ENCODE results near the gene MICB.
"Not testable (repeated sequence)": the region's sequence is repeated elsewhere in the genome, so short reads cannot be mapped to it uniquely, and the experiment has no call there.

Gene MICB

GRCh38 chr6:31480574-31480973, 17.4 kb upstream of the MICB start:
- no peaks in the 10 kb centered on the region for H3K4me1 ChIP-seq (ENCODE audit: control extremely low read depth in 1 of 4, control insufficient read depth in 4 of 4, insufficient read depth in 4 of 4, low read length in 3 of 4)
- H3K27me3 ChIP-seq (replicated peaks in 2 of 5; ENCODE audit: control insufficient read depth in 4 of 5, insufficient read depth in 5 of 5, low read length in 4 of 5), result no peaks in the 10 kb centered on the region
- WGBS (ENCODE audit: insufficient coverage), result 89% methylated on average over 11 of the region's 11 CpGs
- no peak overlapping the region for H3K4me3 ChIP-seq (ENCODE audit: control insufficient read depth in 1 of 7, extremely low read depth in 1 of 7, insufficient read depth in 4 of 7, low read depth in 2 of 7, low read length in 6 of 7)
- DNase-seq, result no peak
- no peak overlapping the region for H3K27ac ChIP-seq (ENCODE audit: insufficient read depth in 1 of 2, low read depth in 1 of 2, low read length in 2 of 2, poor library complexity in 1 of 2, severe bottlenecking in 2 of 2)
- no peaks in the 10 kb centered on the region for H3K9me3 ChIP-seq (ENCODE audit: control extremely low read depth in 1 of 5, control insufficient read depth in 4 of 5, insufficient read depth in 2 of 5, low read depth in 1 of 5, low read length in 4 of 5)
- CTCF ChIA-PET, result no interaction called here
- H3K36me3 ChIP-seq (ENCODE audit: control insufficient read depth in 4 of 4, insufficient read depth in 4 of 4, low read length in 3 of 4), result no peaks in the 10 kb centered on the region
- POLR2A ChIA-PET, result no interaction called here

- H3K4me1 ChIP-seq (ENCODE audit: control extremely low read depth in 1 of 4, control insufficient read depth in 4 of 4, insufficient read depth in 4 of 4, low read length in 3 of 4), result no peaks in the 10 kb centered on the region
- no peaks in the 10 kb centered on the region for H3K27me3 ChIP-seq (replicated peaks in 2 of 5; ENCODE audit: control insufficient read depth in 4 of 5, insufficient read depth in 5 of 5, low read length in 4 of 5)
- H3K27ac ChIP-seq (ENCODE audit: insufficient read depth in 1 of 2, low read depth in 1 of 2, low read length in 2 of 2, poor library complexity in 1 of 2, severe bottlenecking in 2 of 2), result no peak overlapping the region
- no peak for DNase-seq
- no peaks in the 10 kb centered on the region for H3K9me3 ChIP-seq (ENCODE audit: control extremely low read depth in 1 of 5, control insufficient read depth in 4 of 5, insufficient read depth in 2 of 5, low read depth in 1 of 5, low read length in 4 of 5)
- 100% methylated on average over 1 of the region's 2 CpGs for WGBS (ENCODE audit: insufficient coverage)
- no peaks in the 10 kb centered on the region for H3K36me3 ChIP-seq (ENCODE audit: control insufficient read depth in 4 of 4, insufficient read depth in 4 of 4, low read length in 3 of 4)
- no peak overlapping the region for H3K4me3 ChIP-seq (ENCODE audit: control insufficient read depth in 1 of 7, extremely low read depth in 1 of 7, insufficient read depth in 4 of 7, low read depth in 2 of 7, low read length in 6 of 7)
- ChIA-PET CTCF (interaction anchor here (0.7 to 1.0 kb wide), 3 partner anchors 42 to 63 kb away, joined by 3 read pairs; partner anchors contain the start of gene ATP6V1G2), POLR2A (no interaction called here)
Measured at GRCh38 chr6:31483392-31483791, 14.6 kb upstream of the MICB start.

GRCh38 chr6:31485055-31485454, 12.9 kb upstream of the MICB start:
- Histone ChIP-seq H3K27ac (ENCODE audit: insufficient read depth in 1 of 2, low read depth in 1 of 2, low read length in 2 of 2, poor library complexity in 1 of 2, severe bottlenecking in 2 of 2) (no peak overlapping the region), H3K9me3 (ENCODE audit: control extremely low read depth in 1 of 5, control insufficient read depth in 4 of 5, insufficient read depth in 2 of 5, low read depth in 1 of 5, low read length in 4 of 5) (no peaks in the 10 kb centered on the region), H3K36me3 (ENCODE audit: control insufficient read depth in 4 of 4, insufficient read depth in 4 of 4, low read length in 3 of 4) (no peaks in the 10 kb centered on the region), H3K4me1 (ENCODE audit: control extremely low read depth in 1 of 4, control insufficient read depth in 4 of 4, insufficient read depth in 4 of 4, low read length in 3 of 4) (no peaks in the 10 kb centered on the region), H3K27me3 (replicated peaks in 2 of 5; ENCODE audit: control insufficient read depth in 4 of 5, insufficient read depth in 5 of 5, low read length in 4 of 5) (no peaks in the 10 kb centered on the region), H3K4me3 (ENCODE audit: control insufficient read depth in 1 of 7, extremely low read depth in 1 of 7, insufficient read depth in 4 of 7, low read depth in 2 of 7, low read length in 6 of 7) (no peak overlapping the region)
- WGBS (ENCODE audit: insufficient coverage), result 67% methylated on average over 1 of the region's 1 CpG
- DNase-seq, result no peak
- CTCF ChIA-PET, result no interaction called here
- POLR2A ChIA-PET, result no interaction called here

DNA sequence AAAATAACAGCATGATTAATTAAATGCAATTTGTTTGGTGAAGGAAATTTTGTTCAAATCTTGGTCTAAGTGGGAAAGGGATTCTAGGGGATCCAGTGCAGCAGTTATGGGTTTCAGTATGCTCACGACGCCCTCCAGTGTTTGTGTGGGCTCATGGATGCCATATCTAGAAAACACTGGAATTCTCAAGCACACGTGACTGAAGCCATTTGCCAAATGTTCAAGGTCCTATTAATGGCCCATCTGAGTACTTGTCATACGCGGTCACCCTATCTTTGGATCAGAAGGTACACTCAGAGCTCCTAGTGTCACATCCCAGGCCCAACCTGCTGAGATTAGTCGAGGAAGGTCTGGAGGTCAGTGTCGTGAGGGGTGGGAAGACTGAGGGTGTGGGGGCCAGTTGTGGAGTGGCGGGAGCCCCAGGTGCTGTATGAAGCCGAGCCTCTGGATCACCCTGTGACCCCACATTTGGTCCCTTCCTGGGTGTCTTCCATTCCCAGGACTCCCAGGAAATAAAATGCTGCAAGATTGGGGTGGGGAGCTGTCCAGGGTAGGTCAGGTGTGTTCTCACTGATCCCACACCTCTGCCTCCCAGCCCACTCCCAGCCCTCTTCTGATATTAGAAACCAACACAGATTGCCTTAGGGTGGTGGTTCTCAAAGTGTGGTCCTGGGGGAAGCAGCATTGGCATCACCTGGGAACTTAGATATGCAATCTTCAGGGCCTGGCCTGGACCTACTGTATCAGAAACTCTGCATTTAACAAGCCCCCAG, 11.7 kb upstream of the MICB start:
- H3K36me3 ChIP-seq (ENCODE audit: control insufficient read depth in 4 of 4, insufficient read depth in 4 of 4, low read length in 3 of 4); CTCF ChIA-PET; H3K9me3 ChIP-seq (ENCODE audit: control extremely low read depth in 1 of 5, control insufficient read depth in 4 of 5, insufficient read depth in 2 of 5, low read depth in 1 of 5, low read length in 4 of 5); H3K4me3 ChIP-seq (ENCODE audit: control insufficient read depth in 1 of 7, extremely low read depth in 1 of 7, insufficient read depth in 4 of 7, low read depth in 2 of 7, low read length in 6 of 7); H3K27me3 ChIP-seq (replicated peaks in 2 of 5; ENCODE audit: control insufficient read depth in 4 of 5, insufficient read depth in 5 of 5, low read length in 4 of 5); H3K4me1 ChIP-seq (ENCODE audit: control extremely low read depth in 1 of 4, control insufficient read depth in 4 of 4, insufficient read depth in 4 of 4, low read length in 3 of 4); POLR2A ChIA-PET; H3K27ac ChIP-seq (ENCODE audit: insufficient read depth in 1 of 2, low read depth in 1 of 2, low read length in 2 of 2, poor library complexity in 1 of 2, severe bottlenecking in 2 of 2); DNase-seq: not testable (repeated sequence)
- WGBS (ENCODE audit: insufficient coverage), result no CpG with 5 or more reads among the region's 9 CpGs

DNA sequence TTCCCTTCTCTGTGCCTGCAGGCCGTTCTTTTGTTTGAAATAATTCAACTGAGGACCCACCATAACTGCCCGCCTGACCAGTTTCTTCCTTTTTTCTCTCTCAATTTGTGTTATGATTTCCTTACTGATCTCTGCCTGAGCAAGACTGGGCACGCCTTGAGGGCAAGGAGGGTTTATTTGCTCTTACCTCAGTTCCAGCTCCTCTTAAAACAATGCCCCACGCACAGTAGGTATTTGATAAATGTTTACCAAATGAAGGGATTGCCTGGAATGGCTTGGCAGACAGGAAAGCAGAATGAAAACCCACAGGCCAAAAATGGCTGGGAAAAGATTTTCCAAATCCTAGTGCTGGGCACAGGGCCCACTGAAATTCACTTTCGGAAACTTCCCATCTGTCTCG, 10.3 kb upstream of the MICB start:
- POLR2A ChIA-PET; H3K27me3 ChIP-seq (replicated peaks in 2 of 5; ENCODE audit: control insufficient read depth in 4 of 5, insufficient read depth in 5 of 5, low read length in 4 of 5); DNase-seq; CTCF ChIA-PET; H3K36me3 ChIP-seq (ENCODE audit: control insufficient read depth in 4 of 4, insufficient read depth in 4 of 4, low read length in 3 of 4); H3K27ac ChIP-seq (ENCODE audit: insufficient read depth in 1 of 2, low read depth in 1 of 2, low read length in 2 of 2, poor library complexity in 1 of 2, severe bottlenecking in 2 of 2); H3K9me3 ChIP-seq (ENCODE audit: control extremely low read depth in 1 of 5, control insufficient read depth in 4 of 5, insufficient read depth in 2 of 5, low read depth in 1 of 5, low read length in 4 of 5); H3K4me1 ChIP-seq (ENCODE audit: control extremely low read depth in 1 of 4, control insufficient read depth in 4 of 4, insufficient read depth in 4 of 4, low read length in 3 of 4); H3K4me3 ChIP-seq (ENCODE audit: control insufficient read depth in 1 of 7, extremely low read depth in 1 of 7, insufficient read depth in 4 of 7, low read depth in 2 of 7, low read length in 6 of 7): not testable (repeated sequence)
- 83% methylated on average over 1 of the region's 6 CpGs for WGBS (ENCODE audit: insufficient coverage)

GRCh38 chr6:31489086-31489485, 8.9 kb upstream of the MICB start:
- Histone ChIP-seq H3K27ac (ENCODE audit: insufficient read depth in 1 of 2, low read depth in 1 of 2, low read length in 2 of 2, poor library complexity in 1 of 2, severe bottlenecking in 2 of 2) (no peak overlapping the region), H3K4me1 (ENCODE audit: control extremely low read depth in 1 of 4, control insufficient read depth in 4 of 4, insufficient read depth in 4 of 4, low read length in 3 of 4) (peaks cover 0 to 9% (median 3%) of the 10 kb centered on the region in 4 experiments), H3K36me3 (ENCODE audit: control insufficient read depth in 4 of 4, insufficient read depth in 4 of 4, low read length in 3 of 4) (no peaks in the 10 kb centered on the region), H3K4me3 (ENCODE audit: control insufficient read depth in 1 of 7, extremely low read depth in 1 of 7, insufficient read depth in 4 of 7, low read depth in 2 of 7, low read length in 6 of 7) (no peak overlapping the region), H3K9me3 (ENCODE audit: control extremely low read depth in 1 of 5, control insufficient read depth in 4 of 5, insufficient read depth in 2 of 5, low read depth in 1 of 5, low read length in 4 of 5) (no peaks in the 10 kb centered on the region), H3K27me3 (replicated peaks in 2 of 5; ENCODE audit: control insufficient read depth in 4 of 5, insufficient read depth in 5 of 5, low read length in 4 of 5) (no peaks in the 10 kb centered on the region)
- DNase-seq, result no peak
- ChIA-PET CTCF (no interaction called here), POLR2A (no interaction called here)
- WGBS (ENCODE audit: insufficient coverage), result 86% methylated on average over 1 of the region's 4 CpGs

- no peaks in the 10 kb centered on the region for H3K9me3 ChIP-seq (ENCODE audit: control extremely low read depth in 1 of 5, control insufficient read depth in 4 of 5, insufficient read depth in 2 of 5, low read depth in 1 of 5, low read length in 4 of 5)
- peaks cover 0 to 13% (median 8%) of the 10 kb centered on the region in 4 experiments for H3K4me1 ChIP-seq (ENCODE audit: control extremely low read depth in 1 of 4, control insufficient read depth in 4 of 4, insufficient read depth in 4 of 4, low read length in 3 of 4)
- ChIA-PET CTCF (no interaction called here), POLR2A (no interaction called here)
- H3K27ac ChIP-seq (ENCODE audit: insufficient read depth in 1 of 2, low read depth in 1 of 2, low read length in 2 of 2, poor library complexity in 1 of 2, severe bottlenecking in 2 of 2), result no peak overlapping the region
- DNase-seq, result no peak
- no peak overlapping the region for H3K4me3 ChIP-seq (ENCODE audit: control insufficient read depth in 1 of 7, extremely low read depth in 1 of 7, insufficient read depth in 4 of 7, low read depth in 2 of 7, low read length in 6 of 7)
- no peaks in the 10 kb centered on the region for H3K27me3 ChIP-seq (replicated peaks in 2 of 5; ENCODE audit: control insufficient read depth in 4 of 5, insufficient read depth in 5 of 5, low read length in 4 of 5)
- H3K36me3 ChIP-seq (ENCODE audit: control insufficient read depth in 4 of 4, insufficient read depth in 4 of 4, low read length in 3 of 4), result no peaks in the 10 kb centered on the region
- WGBS (ENCODE audit: insufficient coverage), result 87% methylated on average over 10 of the region's 16 CpGs
Measured at GRCh38 chr6:31490115-31490873, 7.7 kb upstream of the MICB start.

Measured in common myeloid progenitor, CD34-positive (primary cell).